8988T (cell line): ENCODE measurements around the gene IARS1.

ENCODE experiments used
- DNase-seq: peaks from one replicate; pipeline ENCODE4 v3.0.0; 2011

Gene IARS1

DNA sequence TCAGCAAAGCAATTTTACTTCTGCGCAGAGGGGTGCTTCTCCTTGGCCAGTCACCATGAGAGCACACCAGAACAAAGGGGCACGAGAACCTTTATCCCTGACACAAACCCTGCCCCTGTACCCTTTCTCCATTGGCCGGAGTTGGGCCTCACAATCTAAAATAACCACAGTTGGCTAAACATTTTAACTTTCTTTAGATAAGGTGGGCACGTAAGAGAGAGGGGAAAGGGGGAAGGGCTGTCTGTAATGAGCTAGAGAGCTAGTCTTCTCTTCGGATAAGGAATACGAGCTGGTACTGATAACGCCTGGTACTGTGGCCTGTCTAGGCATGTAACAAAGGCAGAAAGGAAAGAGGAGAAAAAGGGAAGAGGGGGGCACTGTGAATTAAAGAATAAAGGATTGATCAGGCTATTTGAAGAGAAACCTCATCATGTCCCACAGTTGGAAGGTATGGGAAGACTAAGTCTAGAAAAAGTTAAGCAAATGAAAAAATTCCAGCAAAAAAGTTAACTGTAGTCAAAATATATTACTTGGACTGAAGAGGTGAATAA lies 1.8 kb upstream of the IARS1 start:
- DNase-seq = no peak

DNA sequence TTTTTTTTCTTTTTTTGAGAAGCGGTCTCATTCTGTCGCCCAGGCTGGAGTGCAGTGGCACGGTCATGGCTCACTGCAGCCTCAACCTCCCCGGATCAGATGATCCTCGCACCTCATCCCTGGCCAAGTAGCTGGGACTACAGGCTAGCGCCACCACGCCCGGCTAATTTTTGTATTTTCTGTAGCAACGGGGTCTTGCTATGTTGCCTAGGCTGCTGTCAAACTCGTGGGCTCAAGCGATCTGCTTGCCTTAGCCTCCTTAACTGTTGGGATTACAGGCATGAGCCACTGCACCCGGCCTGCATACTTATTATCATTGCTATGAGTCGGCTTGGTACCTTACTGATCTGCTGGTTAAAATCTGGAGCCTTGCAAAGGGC lies 790 bp upstream of the IARS1 start:
- DNase-seq = no peak

DNA sequence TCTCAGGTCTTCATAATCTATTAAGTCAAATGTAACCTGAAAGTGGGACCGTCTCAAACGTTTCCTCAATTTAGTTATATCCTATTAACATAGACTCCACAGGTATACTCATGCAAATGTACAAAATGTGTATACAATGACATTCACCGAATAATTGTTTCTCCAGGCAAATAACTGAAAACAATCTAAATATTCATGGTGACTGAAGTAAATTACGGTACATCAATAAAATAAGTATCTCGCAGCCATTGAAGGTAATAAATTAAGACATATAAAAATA lies 482 bp downstream of the IARS1 start:
- DNase-seq = no peak

DNA sequence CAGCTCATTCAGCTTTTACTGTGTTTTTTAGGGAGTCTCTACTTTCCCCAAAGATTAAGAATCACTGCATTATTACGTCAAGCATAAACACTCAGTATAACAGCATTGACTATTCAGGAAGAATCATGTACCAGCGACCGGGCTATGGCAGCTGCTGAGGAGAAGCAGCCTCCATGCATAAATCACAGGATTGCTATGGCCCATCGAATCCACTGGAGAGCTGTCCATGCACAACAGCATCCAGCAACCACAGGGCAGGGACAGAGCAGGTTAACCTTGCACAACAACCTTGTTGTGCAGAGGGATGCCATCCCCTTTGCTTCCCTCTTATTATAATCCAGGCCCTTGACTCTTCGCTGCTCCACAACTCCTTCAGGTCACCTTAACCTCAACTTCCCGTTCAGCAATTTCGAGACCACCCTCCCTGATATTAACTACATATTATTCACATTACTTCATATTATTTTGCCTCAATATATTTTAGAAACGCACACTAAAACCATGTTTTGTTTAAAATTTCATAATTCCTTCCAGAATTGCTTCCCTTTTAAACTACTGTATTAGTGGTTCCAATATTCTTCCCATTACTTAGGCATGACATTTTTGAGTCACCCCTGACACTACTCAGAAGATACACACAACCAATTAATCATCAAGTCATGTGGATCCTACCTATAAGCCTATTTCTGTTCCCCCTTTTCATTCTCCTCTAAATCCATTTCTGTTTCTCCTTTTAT lies 991 bp downstream of the IARS1 start:
- DNase-seq = no peak

DNA sequence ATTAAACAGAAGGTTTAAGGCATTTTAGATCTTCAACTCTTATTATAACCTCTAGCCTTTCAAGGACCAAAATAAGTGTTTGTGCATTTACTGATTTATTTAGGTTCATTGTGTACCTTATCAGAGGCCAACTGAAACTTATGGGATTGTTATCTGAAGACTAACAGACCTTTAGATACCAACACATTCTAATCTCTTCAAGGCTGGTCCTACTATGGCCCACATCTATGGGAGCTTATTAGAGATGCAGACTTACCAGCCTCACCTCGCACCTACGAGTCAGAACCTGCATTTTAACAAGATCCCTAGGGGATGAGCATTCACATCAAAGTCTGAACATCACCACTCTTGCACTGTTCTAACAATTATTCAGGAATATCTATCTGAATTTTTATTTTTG lies 1.9 kb downstream of the IARS1 start:
- DNase-seq = no peak

DNA sequence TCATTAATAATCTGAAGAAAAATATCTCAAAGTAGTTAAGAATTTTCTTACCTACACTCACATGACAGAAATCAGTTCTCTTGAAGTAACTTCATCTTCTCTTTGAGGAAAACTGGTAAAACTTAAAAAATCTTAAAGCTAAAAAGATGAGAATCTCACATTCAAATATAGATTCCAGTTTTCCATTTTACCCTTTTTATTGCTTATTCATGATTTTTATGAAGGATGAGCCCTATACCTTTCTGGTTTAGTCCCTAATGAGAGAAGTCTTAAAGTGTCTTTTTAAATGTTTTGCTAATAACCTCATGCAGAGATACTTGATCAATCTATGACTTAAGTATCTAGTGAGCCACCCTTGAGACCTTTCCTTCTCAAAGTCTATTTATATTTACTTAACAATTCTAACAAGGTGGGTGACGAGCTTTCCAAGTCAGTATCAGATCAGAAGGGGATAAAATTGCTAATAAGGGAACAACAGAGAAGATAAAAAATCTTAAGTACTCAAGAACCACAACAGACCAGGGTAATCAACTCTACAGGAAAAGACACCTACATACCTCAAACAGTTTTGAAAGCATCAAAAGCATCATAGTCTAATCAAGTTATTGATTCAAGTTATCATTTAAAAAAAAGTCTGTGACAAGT lies 2.6 kb downstream of the IARS1 start:
- DNase-seq = no peak

DNA sequence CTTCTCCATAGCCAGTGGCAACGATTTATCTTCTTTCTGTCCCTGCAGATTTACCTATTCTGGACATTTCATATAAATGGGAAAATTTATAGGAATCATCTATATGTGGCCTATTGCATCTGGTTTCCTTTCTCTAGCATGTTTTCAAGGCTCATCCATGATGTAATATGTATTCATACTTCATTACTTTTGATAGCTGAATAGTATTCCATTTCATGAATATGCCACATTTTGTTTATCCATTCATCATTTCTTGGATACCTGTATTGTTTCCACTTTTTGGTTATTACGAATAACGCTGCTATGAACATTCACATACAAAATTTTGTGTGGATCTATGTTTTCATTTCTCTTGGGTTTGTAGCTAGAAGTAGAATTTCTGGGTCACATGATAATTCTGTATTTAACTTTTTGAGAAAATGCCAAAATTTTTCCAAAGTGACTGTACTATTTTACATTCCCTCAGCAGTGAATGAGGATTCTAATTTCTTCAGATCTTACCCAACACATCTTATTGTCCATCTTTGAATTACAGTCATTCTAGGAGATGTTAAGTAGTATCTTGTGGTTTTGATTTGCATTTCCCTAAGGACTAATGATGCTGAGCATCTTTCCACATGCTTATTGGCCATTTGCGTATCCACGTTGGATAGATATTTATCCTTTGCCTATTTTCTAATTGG lies 3.6 kb downstream of the IARS1 start:
- no peak for DNase-seq

DNA sequence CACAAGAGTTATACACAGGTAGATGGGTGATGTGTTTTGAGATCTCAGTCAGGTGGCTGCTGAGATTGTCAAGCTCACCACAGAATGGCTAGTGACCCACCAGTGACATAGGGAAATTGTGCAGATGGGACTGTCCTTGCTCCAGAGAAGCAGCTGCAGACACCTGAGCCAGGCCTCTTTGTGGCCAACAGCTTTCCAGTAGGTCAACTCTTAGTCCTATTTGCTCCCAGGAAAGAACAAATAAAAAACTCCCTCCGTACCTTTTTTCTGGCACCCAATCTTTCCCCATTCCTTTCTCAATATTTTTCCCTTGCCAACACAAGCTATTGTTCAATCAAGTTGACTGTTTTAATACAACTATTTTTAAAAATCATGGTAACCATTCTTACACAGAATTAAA lies 14.2 kb downstream of the IARS1 start:
- no peak for DNase-seq

DNA sequence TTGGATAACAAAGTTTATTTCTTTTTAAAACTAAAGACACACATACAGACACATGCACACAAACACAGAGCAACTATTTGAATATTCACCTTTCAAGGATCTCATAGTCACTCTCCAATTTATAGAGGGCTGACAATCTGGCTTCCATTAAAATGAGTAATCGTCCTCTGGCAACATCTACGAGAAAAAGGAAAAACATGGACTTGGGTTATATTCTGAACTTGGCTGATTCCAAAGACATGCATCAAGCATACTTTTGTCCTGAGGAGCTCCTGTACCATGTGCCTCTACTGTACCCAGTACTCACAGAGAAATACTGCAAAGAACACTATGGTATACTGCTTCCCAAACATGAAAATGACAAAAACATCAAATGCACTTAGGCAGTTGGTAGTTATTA lies 15.4 kb downstream of the IARS1 start:
- no peak for DNase-seq

DNA sequence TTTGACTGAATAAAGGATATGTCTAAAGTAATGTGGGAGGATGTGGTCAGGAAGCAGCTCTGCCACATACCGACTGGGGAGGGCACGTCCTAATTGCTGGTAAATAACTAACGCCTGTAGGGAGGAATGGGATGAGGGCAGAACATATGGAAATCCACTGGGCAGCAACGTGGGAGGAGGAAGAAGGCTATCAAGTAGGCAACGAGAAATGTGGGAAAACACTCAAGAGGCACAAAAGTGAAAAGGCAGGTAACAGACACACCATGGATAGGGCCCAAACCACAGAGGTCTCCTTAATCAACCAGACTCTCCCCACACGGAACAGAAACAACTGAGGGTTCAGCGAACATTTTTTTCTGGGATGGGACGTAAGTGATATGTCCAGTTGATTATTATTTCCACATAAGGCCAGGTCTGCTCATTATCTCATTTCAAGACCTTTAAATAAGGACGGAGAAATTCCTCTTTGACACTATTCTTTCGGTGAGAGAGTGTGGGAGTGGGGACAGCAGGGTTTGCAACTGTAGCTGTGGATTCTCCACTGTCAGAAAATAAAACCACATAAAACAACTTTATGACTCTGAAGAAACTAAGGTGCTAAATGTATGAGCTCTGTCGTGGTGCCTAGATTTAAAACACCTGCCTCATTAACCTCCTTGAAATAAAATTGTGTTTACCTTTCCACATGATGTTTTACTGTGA lies 17.0 kb downstream of the IARS1 start:
- no peak for DNase-seq

DNA sequence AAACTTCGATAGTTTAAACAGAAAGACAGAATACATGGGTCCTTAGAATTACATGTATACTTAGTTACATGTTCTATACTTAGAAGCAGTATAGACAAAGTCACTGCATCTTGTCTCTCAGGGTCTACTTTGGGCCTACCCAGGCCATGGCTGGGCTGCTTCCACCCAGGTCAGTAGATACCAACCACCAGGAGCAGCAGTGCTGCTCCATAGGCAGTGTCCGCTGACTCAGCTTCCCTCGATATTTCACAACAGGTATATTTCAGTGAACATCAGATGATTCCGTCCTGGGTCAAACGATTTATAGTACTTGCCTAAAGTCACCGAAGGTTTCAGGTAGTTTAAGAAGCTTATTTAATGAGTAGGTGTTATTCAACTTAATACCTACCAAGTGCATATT lies 18.0 kb downstream of the IARS1 start:
- DNase-seq = no peak

DNA sequence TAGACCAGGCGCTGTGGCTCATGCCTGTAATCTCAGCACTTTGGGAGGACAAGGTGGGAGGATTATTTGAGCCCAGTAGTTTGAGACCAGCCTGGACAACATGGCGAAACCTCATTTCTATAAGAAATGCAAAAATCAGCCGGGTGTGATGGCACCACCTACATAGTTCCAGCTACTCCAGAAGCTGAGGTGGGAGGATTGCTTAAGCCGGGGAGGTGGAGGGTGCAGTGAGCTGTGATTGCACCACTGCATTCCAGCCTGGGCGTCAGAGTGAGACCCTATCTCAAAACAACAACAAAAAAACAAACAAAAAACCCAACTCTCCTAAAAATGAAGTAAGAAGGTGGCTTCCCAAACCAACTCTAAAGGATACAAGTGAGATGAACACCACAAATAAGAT lies 23.0 kb downstream of the IARS1 start:
- no peak for DNase-seq

DNA sequence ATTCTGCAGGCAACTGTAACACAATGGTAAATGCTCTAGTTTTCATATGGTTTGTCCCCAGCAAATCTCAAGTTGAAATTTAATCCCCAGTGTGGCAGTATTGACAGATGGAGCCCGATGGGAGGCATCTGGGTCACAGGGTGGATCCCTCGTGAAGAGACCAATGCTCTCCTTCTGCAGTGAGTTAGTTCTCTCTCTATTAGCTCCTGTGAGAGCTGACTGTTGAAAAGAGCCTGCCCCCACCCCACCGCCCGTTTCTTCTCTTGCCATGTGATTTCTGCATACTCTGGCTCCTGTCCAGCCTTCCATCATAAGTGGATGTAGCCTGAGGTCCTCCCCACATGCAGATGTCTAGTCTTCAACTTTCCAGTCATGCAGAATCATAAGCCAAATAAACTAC lies 27.0 kb downstream of the IARS1 start:
- no peak for DNase-seq

DNA sequence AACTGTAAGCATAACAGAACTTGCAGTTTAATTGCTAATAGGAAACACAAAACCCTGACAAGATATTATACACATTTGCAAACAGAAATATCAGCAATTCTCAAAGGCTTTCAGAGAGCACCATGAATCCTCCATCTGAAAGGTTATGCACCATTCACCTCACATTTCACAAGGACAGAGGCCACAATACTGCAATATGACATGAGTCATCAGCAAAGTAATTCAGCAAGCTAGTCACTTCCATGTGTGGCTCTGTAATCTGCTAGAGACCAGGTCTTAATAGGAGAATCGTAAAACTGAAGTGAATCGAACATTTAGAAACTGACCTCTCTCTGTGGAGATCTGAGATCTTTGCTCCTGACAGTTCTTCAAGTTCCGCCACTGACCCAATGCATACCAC lies 28.3 kb downstream of the IARS1 start:
- no peak for DNase-seq

DNA sequence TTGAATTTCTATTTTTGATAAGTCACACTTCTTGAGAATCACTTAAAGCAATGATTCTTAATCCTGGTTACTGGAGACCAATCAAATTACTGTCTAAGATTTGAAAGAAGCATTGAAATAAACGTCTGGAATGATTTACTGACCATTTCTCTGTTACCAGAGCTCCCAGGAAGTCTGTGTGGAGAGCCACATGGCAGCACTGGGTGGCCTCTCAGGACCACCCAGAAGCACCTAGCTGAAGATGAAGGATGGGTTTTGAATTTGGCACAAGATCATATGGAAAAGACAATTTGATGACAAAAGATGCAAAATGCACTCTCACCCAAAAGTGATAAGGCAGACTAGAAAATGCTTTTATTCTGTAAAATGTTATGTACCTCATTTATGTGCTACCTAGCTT lies 30.4 kb downstream of the IARS1 start:
- no peak for DNase-seq

DNA sequence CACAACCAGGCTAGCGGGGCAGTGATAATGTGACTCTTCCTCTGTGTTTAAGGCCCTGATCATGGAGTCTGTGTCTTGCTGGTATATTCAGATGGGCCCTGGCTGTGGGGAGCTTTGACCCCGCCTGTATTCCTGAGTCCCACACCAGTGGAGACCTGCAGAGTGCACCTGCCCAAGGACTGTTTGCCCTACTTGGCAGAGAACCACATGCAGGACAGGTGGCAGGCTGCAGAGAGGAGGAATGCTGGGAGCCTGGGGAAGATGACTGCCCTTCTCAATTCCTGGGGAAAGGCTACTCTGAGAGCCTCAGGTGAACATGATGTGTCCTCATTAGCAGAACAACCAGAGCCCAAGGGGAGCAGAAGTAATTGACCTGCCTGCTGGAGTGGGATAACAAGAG lies 36.2 kb downstream of the IARS1 start:
- DNase-seq = no peak

DNA sequence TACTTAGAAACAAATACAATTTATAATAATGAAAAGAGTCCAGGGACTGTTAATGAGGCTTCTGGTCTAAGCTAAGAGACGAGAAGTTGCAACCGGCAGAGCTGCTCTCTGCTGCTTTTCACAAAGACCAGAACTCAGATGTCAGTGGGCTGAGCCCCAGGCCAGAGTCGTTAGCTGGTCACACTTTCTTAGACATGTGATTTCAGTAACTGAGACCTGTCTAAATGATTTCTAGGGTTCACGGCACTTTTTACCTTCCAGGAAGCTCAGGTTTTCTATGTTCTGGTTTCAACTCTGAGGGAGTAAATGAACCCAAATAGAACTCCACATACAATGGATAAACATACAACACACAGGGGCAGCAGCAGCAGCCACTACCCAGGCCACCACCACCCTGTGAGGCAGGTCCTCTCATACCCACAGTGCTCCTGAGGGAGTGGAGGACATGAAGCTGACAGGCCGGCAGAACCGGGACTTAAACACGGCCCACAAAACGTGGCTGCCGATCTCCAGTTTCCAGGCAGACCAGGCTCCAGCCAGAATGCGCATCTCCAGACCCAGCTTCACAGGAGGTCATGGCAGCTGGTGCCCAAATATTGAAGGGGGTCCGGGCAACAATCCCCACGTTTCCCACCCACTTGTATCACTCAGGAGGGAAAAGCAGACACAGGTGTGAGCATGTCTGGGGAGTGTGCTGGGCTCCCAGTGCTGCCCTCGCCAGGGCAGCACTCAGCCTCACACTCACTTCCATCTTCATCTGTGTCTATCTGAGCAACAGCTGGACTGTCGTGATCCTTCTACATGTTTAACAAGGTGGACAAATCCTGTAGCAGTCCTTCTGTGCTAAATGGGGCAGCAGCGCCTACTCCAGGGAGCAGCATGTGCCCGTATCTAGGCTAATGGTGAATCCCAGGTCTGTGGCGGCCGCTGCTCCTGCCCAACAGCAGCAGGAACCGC lies 38.8 kb downstream of the IARS1 start:
- DNase-seq = no peak

DNA sequence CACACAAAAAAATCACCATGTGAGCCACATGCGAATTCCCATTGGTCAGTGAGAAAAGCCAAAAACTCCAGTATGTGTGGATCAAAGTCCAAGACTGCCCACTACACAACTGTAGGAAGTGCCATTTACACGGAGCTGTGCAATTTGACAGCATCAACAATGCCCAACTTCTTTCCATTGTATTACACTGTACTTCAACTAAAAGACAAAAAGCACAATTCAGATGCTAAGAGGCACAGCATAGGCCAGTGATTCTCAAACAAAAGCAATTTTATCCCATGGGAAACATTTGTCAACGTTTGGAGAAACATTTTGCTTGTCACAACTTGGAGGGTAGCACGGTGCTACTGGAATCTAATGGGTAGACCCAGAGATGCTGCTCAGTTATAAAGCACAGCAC lies 39.8 kb downstream of the IARS1 start:
- no peak for DNase-seq

DNA sequence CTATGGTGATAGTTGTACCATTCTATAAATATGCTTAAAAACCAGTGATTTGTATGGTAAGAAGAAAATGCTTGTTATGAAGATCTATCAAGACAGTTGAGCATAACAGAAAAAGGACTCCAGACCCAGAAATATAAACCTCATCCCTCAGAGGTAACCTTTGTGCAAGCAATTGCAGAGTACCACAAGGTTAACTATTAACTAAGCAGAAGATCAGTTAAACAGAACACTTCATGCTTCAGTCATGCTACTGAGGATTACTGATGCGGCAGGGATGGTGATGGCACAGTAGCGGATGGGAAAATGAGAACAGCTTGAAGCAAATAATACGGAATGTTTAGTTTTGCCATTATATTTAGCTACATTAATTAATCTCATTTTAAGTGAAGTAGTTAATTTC lies 45.5 kb downstream of the IARS1 start:
- no peak for DNase-seq

DNA sequence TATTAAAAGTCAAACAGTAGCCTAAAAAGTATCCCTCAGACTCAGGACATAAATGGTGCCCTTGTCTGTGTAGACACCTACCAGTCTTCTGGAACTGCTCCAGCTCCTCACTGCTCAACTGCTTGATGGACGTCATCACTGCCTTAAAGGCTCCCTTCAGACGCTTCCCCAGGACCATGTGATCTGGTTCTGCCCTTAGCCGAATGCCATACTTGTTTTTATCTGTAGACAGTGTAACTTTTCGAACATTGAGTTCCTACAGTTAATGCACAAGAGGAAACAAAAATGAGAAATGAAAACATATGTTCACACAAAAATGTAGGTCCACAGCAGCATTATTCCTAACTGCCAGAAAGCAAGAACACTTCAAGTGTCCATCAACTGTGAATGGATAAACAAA lies 46.2 kb downstream of the IARS1 start:
- DNase-seq = no peak

DNA sequence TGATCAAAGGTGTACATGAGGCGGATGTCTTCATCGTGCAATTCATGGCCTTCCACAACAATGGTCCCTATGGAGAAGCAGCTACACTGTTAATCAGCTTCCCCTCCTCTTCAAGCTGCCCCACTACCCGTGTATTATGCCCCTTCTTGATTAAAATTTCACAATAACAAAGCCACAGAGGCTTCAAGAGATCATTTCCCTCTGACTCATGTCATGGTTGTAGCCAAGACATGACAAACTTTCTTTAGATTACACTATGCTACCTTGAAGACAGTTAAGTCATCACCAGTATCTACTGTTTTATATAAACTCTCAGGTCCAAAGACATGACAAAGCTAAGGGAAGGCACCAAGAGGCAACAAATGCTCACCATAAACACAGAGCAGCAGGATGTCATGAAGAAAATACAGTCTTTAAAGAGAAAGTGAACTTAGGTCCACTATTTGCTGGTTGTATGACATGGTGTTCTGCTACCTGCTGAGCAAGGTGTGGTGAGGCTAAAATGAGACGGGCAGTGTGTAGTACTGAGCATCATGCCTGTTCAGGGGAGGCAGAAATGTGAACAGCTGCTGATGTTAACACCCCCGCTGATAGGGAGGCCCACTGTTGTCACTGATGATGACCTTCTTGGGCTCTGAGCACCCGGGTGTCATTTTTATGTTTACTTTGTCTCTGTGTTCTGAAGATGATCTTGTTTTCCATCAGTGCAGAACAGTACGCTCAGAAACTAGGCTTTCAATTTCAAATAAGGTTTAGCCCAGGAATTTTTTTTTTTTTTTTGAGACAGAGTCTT lies 48.3 kb downstream of the IARS1 start:
- DNase-seq = no peak
